Gastrocnemius medialis (tissue), 4 donors: ENCODE measurements around the gene OR14J1. TPM values are rescaled to one million over a fixed set of nuclear protein-coding genes. Genes with fewer than 3 reads are reported as not detected.
"Not testable (repeated sequence)": the region's sequence is repeated elsewhere in the genome, so short reads cannot be mapped to it uniquely, and the experiment has no call there.

Source experiments
- ATAC-seq, 2 donors: fragments of 150-250 bp; one replicate each; pipeline ENCODE4 v1.9.1; 2016
- DNase-seq, 2 donors: peaks; one replicate each; pipeline ENCODE4 v3.0.0-alpha.2; 2019
- H3K27ac ChIP-seq, 4 donors: fragments of 200-600 bp; sonication (generic); 1 replicate in 1 of 4; 2 replicates in 3 of 4; pipeline ENCODE4 v1.5.1; 2016 to 2018; ENCODE audit warnings: mild to moderate bottlenecking in 2 of 4, moderate library complexity in 1 of 4
- H3K27me3 ChIP-seq, 3 donors: fragments of 200-600 bp; sonication (generic) in 2 of 3; 1 replicate in 1 of 3; 2 replicates in 2 of 3; pipeline versions ENCODE4 v1.5.1 to v1.6.0; 2016 to 2019; ENCODE audit warnings: mild to moderate bottlenecking in 1 of 3, moderate library complexity in 1 of 3
- H3K36me3 ChIP-seq, 2 donors: fragments of 200-600 bp; sonication (generic) in 1 of 2; one replicate each; pipeline ENCODE4 v1.5.1; 2017 to 2018
- H3K4me1 ChIP-seq, 2 donors: fragments of 200-600 bp; sonication (generic) in 1 of 2; one replicate each; pipeline ENCODE4 v1.5.1; 2016 to 2017; ENCODE audit warnings: mild to moderate bottlenecking in 2 of 2
- H3K4me3 ChIP-seq, 4 donors: fragments of 200-600 bp; sonication (generic) in 3 of 4; 1 replicate in 1 of 4; 2 replicates in 3 of 4; pipeline ENCODE4 v1.5.1; 2016 to 2019; ENCODE audit warnings: mild to moderate bottlenecking in 2 of 4
- H3K9me3 ChIP-seq, 3 donors: fragments of 200-600 bp; sonication (generic) in 2 of 3; 1 replicate in 1 of 3; 2 replicates in 2 of 3; pipeline ENCODE4 v1.5.1; 2016 to 2019
- CTCF ChIP-seq, 5 experiments: fragments of 450-650 bp in 3 of 5; fragments of 200-600 bp in 2 of 5; sonication (generic) in 2 of 5; IDR thresholded peaks in 4 of 5; conservative IDR thresholded peaks in 1 of 5; 1 replicate in 4 of 5; 2 replicates in 1 of 5; pipeline ENCODE4 v1.5.1; 2016 to 2019; ENCODE audit warnings: antibody characterized with exemption in 5 of 5, mild to moderate bottlenecking in 3 of 5, moderate library complexity in 3 of 5
- POLR2A ChIP-seq, 2 donors: fragments of 450-650 bp; IDR thresholded peaks; one replicate each; pipeline ENCODE4 v1.6.1; 2017; ENCODE audit warnings: antibody characterized with exemption in 2 of 2, mild to moderate bottlenecking in 2 of 2, moderate library complexity in 2 of 2
- in situ Hi-C, 4 donors: fragments of 200-750 bp; cut with MboI; loops; one replicate each; pipeline versions ENCODE4 v1.15.0 to v1.8.0; 2017; ENCODE audit warnings: low sequenced_read_pairs in 4 of 4
- intact Hi-C: fragments of 100-400 bp; cut with DNase I; formaldehyde crosslinking; loops from one replicate; pipeline ENCODE4 v1.15.1; 2023; ENCODE audit warnings: low total_unique reads
- total RNA-seq, 4 donors: library from RNA; depleted of rRNA; stranded (reverse); fragments of >200 nt; gene quantifications; one replicate each; pipeline versions ENCODE4 v1.1.0 to v1.2.3, GENCODE V29; 2016

Gene OR14J1
- total RNA-seq, 4 donors from 2014 or later = not detected

DNA sequence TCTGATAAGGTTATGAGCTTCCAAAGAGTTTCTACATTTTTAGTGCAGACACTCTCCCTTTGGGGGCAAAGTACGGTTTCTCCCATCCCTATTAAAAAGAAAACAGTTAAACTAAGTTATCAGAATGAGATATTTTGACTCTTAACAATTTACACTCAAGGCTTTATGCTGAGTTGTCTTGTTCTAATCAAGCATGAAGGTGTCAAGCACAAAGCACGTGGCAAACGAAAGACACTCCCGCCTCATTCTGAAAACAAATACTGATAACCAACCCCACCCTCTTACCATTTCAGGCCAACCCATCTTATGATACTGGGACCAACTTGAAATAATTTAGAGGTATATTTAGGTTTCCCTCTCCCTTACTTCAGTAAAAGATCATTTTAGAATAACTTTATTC lies 24.3 kb downstream of the OR14J1 start:
- in situ Hi-C loops = no loop called here
- no peaks in the 10 kb centered on the region for H3K9me3 ChIP-seq
- H3K4me1 ChIP-seq = no peaks in the 10 kb centered on the region
- TF ChIP-seq CTCF (IDR thresholded peaks at IDR 0.05 in 4 of 5, conservative IDR thresholded peaks at IDR 0.05 in 1 of 5) = no peak
- no peak for TF ChIP-seq POLR2A (IDR thresholded peaks at IDR 0.05)
- intact Hi-C loops = no loop called here
- no peaks in the 10 kb centered on the region for H3K36me3 ChIP-seq
- H3K27me3 ChIP-seq = no peaks in the 10 kb centered on the region
- H3K27ac ChIP-seq = no peak overlapping the region
- H3K4me3 ChIP-seq = no peak overlapping the region
- ATAC-seq (no peak), DNase-seq (no peak)

- Histone ChIP-seq H3K9me3 (no peaks in the 10 kb centered on the region), H3K36me3 (no peaks in the 10 kb centered on the region), H3K27ac (no peak overlapping the region), H3K27me3 (no peaks in the 10 kb centered on the region), H3K4me3 (no peak overlapping the region), H3K4me1 (no peaks in the 10 kb centered on the region)
- intact Hi-C loops (no loop called here), in situ Hi-C loops (no loop called here)
- TF ChIP-seq CTCF (IDR thresholded peaks at IDR 0.05 in 4 of 5, conservative IDR thresholded peaks at IDR 0.05 in 1 of 5) (no peak), POLR2A (IDR thresholded peaks at IDR 0.05) (no peak)
- ATAC-seq (no peak), DNase-seq (no peak)
Observed at GRCh38 chr6:29332676-29333075, 31.2 kb downstream of the OR14J1 start.

GRCh38 chr6:29336269-29336668 lies 34.8 kb downstream of the OR14J1 start:
- ATAC-seq = no peak
- no peak for DNase-seq
- Histone ChIP-seq H3K4me3 (no peak overlapping the region), H3K27me3 (no peaks in the 10 kb centered on the region), H3K36me3 (no peaks in the 10 kb centered on the region), H3K4me1 (no peaks in the 10 kb centered on the region), H3K9me3 (no peaks in the 10 kb centered on the region), H3K27ac (no peak overlapping the region)
- no peak for TF ChIP-seq POLR2A (IDR thresholded peaks at IDR 0.05)
- TF ChIP-seq CTCF (IDR thresholded peaks at IDR 0.05 in 4 of 5, conservative IDR thresholded peaks at IDR 0.05 in 1 of 5) = no peak
- in situ Hi-C loops = no loop called here
- intact Hi-C loops = no loop called here

DNA sequence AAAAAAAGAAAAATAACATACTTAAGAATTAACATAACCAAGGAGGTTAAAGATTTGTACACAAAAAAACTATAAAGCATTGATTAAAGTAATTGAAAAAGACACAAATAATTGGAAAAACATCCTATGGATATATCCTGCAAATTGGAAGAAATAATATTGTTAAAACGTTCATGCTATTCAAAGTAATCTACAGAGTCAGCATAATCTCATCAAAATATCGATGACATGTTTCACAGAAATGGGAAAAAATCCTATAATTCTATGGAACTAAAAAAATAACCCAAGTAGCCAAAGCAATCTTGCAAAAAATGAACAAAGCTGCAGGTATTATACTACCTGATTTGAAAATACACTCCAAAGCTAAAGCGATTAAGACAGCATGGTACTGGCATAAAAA lies 43.9 kb downstream of the OR14J1 start:
- Histone ChIP-seq H3K4me3 (no peak overlapping the region), H3K4me1 (no peaks in the 10 kb centered on the region), H3K27me3 (no peaks in the 10 kb centered on the region), H3K36me3 (no peaks in the 10 kb centered on the region), H3K9me3 (no peaks in the 10 kb centered on the region), H3K27ac (no peak overlapping the region)
- DNase-seq (no peak), ATAC-seq (no peak)
- in situ Hi-C loops (no loop called here), intact Hi-C loops (no loop called here)
- TF ChIP-seq POLR2A (IDR thresholded peaks at IDR 0.05) = no peak
- no peak for TF ChIP-seq CTCF (IDR thresholded peaks at IDR 0.05 in 4 of 5, conservative IDR thresholded peaks at IDR 0.05 in 1 of 5)

DNA sequence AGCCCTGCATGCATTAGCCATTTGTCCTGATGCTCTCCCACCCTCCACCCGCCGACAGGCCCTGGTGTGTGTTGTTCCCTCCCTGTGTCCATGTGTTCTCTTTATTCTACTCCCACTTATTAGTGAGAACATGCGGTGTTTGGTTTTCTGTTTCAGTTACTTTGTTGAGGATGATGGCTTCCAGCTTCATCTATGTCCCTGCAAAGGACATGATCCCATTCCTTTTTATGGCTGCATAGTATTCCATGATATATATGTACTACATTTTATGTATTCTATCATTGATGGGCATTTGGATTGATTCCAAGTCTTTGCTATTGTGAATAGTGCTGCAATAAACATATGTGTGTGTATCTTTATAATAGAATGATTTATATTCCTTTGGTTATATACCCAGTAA lies 47.8 kb downstream of the OR14J1 start:
- DNase-seq, H3K36me3 ChIP-seq, H3K27me3 ChIP-seq, H3K27ac ChIP-seq, H3K4me1 ChIP-seq, in situ Hi-C loops, H3K9me3 ChIP-seq, intact Hi-C loops, ATAC-seq, H3K4me3 ChIP-seq: not testable (repeated sequence)
